ENCODE data around the gene CALD1.

DNA sequence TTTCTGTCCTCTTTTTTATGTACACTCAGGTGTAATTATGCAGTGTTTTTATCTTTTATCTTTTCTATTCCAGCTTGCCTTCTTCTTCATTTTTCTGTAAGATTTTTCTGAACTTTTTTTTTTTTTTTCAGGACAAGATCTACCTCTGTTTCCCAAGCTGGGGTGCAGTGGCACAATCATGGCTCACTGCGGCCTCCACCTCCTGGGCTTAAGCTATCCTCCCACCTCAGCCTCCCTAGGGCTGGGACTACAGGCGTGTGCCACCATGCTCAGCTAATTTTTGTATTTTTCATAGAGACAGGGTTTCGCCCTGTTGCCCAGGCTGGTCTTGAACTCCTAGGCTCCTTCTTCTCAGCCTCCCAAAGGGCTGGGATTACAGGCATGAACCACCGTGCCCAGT, 6.3 kb upstream of the CALD1 start:
- TF ChIP-seq EZH2phosphoT487 (IDR thresholded peaks at IDR 0.05; ENCODE audit: borderline replicate concordance, low read length), result no peak
- TF ChIP-seq CTCF (IDR thresholded peaks at IDR 0.05; ENCODE audit: low read depth, low read length, poor library complexity, severe bottlenecking), result no peak
